Small intestine (tissue), 4 donors: ENCODE measurements around the gene PRCD. TPM values are rescaled to one million over a fixed set of nuclear protein-coding genes. Genes with fewer than 3 reads are reported as not detected.

Experiments used
- polyA plus RNA-seq, 4 donors: library from polyadenylated mRNA; stranded (reverse) in 3 of 4; unstranded in 1 of 4; fragments of 200-250 nt in 3 of 4; fragments of 120-200 nt in 1 of 4; gene quantifications; one replicate each; pipeline versions ENCODE4 v1.2.1 to v1.2.3, GENCODE V29; 2013
- donor health status: healthy with polysubstance abuse.
- donor health status: Bipolar disorder and iron deficiency.
- donor health status: healthy.

Gene PRCD
- polyA plus RNA-seq, 4 donors, result 1.6 to 3.4 (median 2.2) TPM; not detected in 1

Other genes with a start within 250 kb of the PRCD start
- gene QRICH2, start 231.8 kb upstream of the PRCD start, polyA plus RNA-seq, result 1 to 10 TPM; 2.4 to 3.0 (median 2.6) TPM
- 10 to 100 TPM; 32.2 to 46.7 (median 33.7) TPM for gene PRPSAP1, start 186.1 kb upstream of the PRCD start, polyA plus RNA-seq
- gene SPHK1, start 155.4 kb upstream of the PRCD start, polyA plus RNA-seq, result 10 to 100 TPM in 3 of 4 donors, 1 to 10 TPM in 1; 1.0 to 12.7 (median 11.1) TPM
- 10 to 100 TPM in 2 of 4 donors, 1 to 10 TPM in 2; 5.7 to 19.7 (median 9.6) TPM for gene UBE2O, start 86.9 kb upstream of the PRCD start, polyA plus RNA-seq
- under 1 TPM in 1 of 4 donors, not detected in 3; 0.18 TPM for gene AANAT, start 72.4 kb upstream of the PRCD start, polyA plus RNA-seq
- gene RHBDF2, start 38.6 kb upstream of the PRCD start, polyA plus RNA-seq, result 10 to 100 TPM in 2 of 4 donors, 1 to 10 TPM in 2; 2.0 to 43.2 (median 10.9) TPM
- 10 to 100 TPM in 3 of 4 donors, 1 to 10 TPM in 1; 1.1 to 35.4 (median 12.0) TPM for gene CYGB, start 2.3 kb upstream of the PRCD start, polyA plus RNA-seq
- gene ST6GALNAC2, start 45.8 kb downstream of the PRCD start, polyA plus RNA-seq, result 1 to 10 TPM in 3 of 4 donors, not detected in 1; 1.1 to 5.3 (median 2.7) TPM
- gene ST6GALNAC1, start 103.7 kb downstream of the PRCD start, polyA plus RNA-seq, result 100 to 1,000 TPM in 1 of 4 donors, 10 to 100 TPM in 3; 18.6 to 179 (median 78.2) TPM
- gene MXRA7, start 170.9 kb downstream of the PRCD start, polyA plus RNA-seq, result 10 to 100 TPM in 3 of 4 donors, 1 to 10 TPM in 1; 3.1 to 40.1 (median 23.8) TPM
- 10 to 100 TPM; 24.2 to 56.6 (median 39.1) TPM for gene JMJD6, start 186.6 kb downstream of the PRCD start, polyA plus RNA-seq
- 10 to 100 TPM; 28.8 to 41.8 (median 37.7) TPM for gene METTL23, start 186.8 kb downstream of the PRCD start, polyA plus RNA-seq
- gene SRSF2, start 197.3 kb downstream of the PRCD start, polyA plus RNA-seq, result 100 to 1,000 TPM; 113 to 233 (median 157) TPM
- 10 to 100 TPM in 3 of 4 donors, 1 to 10 TPM in 1; 8.3 to 28.4 (median 15.2) TPM for gene MFSD11, start 198.1 kb downstream of the PRCD start, polyA plus RNA-seq